HepG2 (cell line): Measurements from ENCODE around the gene SLC6A6. TPM values are rescaled to one million over a fixed set of nuclear protein-coding genes. Genes with fewer than 3 reads are reported as not detected.

Experiments used
- ATAC-seq: fragments of 200-7000 bp; cut with Tn5 transposase; 3 replicates; pipeline ENCODE4 v1.9.1; 2020; ENCODE audit warnings: mild to moderate bottlenecking, moderate library complexity
- BruUV-seq: library from RNA; stranded (reverse); fragments of 400-500 nt; replicated peaks from 2 replicates; lab custom pipeline; 2021; lab: Mats Ljungman, UMichigan
- CTCF ChIA-PET: fragments of 300-600 bp; formaldehyde crosslinking; extraction: SDS; loops from one replicate; lab custom pipeline; 2021; ENCODE audit warnings: low total read pairs, inconsistent platforms, low intra/inter-chr PET ratio; lab: Yijun Ruan, JAX
- POLR2A ChIA-PET: fragments of 350-600 bp; sonication (Branson Sonifier 250); formaldehyde crosslinking; loops from one replicate; lab custom pipeline; 2020; ENCODE audit warnings: antibody characterized with exemption, inconsistent platforms; lab: Yijun Ruan, JAX
- DNase-seq: peaks from one replicate; pipeline ENCODE4 v3.0.0-alpha.2; 2015; ENCODE audit warnings: low spot score
- FAIRE-seq: peaks from 3 replicates; lab custom pipeline; 2011; peaks lifted over from hg19 to GRCh38; lab: Jason Lieb, UNC
- H2AFZ ChIP-seq: one replicate; pipeline ENCODE4 v1.6.1; 2011; ENCODE audit warnings: low read length, inconsistent platforms
- H3K27ac ChIP-seq: fragments of 300-600 bp; 3 replicates; pipeline ENCODE4 v1.8.0; 2011; ENCODE audit warnings: mixed run types, mild to moderate bottlenecking, mixed read lengths, low read length, inconsistent platforms; ENCODE audit not compliant: insufficient read depth; ENCODE audit errors: extremely low read length
- H3K27me3 ChIP-seq, 2 experiments: fragments of 200-600 bp in 1 of 2; 2 replicates in 1 of 2; 3 replicates in 1 of 2; pipeline versions ENCODE4 v1.6.0 to v1.8.0; 2011; ENCODE audit warnings: low read length in 2 of 2, mild to moderate bottlenecking in 2 of 2, moderate library complexity in 2 of 2, inconsistent platforms in 1 of 2; ENCODE audit not compliant: insufficient read depth in 2 of 2, control insufficient read depth in 1 of 2
- H3K36me3 ChIP-seq, 2 experiments: fragments of 200-600 bp in 1 of 2; replicated peaks in 1 of 2; 2 replicates in 1 of 2; 3 replicates in 1 of 2; pipeline versions ENCODE4 v1.5.1 to v1.8.0; 2011; ENCODE audit warnings: low read length in 2 of 2, inconsistent platforms in 1 of 2; ENCODE audit not compliant: insufficient read depth in 2 of 2, control insufficient read depth in 1 of 2
- H3K4me1 ChIP-seq: 2 replicates; pipeline ENCODE4 v1.5.1; 2012; ENCODE audit warnings: low read length, inconsistent platforms; ENCODE audit not compliant: insufficient read depth
- H3K4me2 ChIP-seq: 2 replicates; pipeline ENCODE4 v1.6.0; 2011; ENCODE audit warnings: low read depth, low read length, inconsistent platforms
- H3K4me3 ChIP-seq, 3 experiments: fragments of 200-600 bp in 1 of 3; sonication (generic), shearing (Covaris generic) in 1 of 3; replicated peaks in 1 of 3; 2 replicates each; pipeline ENCODE4 v1.5.1; 2011 to 2016; ENCODE audit warnings: low read length in 3 of 3, inconsistent platforms in 2 of 3, low read depth in 2 of 3, mild to moderate bottlenecking in 2 of 3, control low read depth in 1 of 3, mixed read lengths in 1 of 3; ENCODE audit not compliant: insufficient read depth in 1 of 3
- H3K79me2 ChIP-seq: one replicate; pipeline ENCODE4 v1.6.1; 2011; ENCODE audit warnings: low read length, inconsistent platforms; ENCODE audit not compliant: insufficient read depth
- H3K9ac ChIP-seq: 2 replicates; pipeline ENCODE4 v1.6.0; 2011; ENCODE audit warnings: mild to moderate bottlenecking, low read depth, low read length, inconsistent platforms; ENCODE audit not compliant: insufficient read depth
- H3K9me3 ChIP-seq: 2 replicates; pipeline ENCODE4 v1.5.1; 2012; ENCODE audit warnings: mild to moderate bottlenecking, low read length
- H4K20me1 ChIP-seq: 2 replicates; pipeline ENCODE4 v1.6.0; 2011; ENCODE audit warnings: inconsistent platforms, mild to moderate bottlenecking, low read length, moderate library complexity; ENCODE audit not compliant: insufficient read depth
- E2F1 ChIP-seq: sonication (generic); formaldehyde crosslinking; IDR thresholded peaks from 2 replicates; pipeline ENCODE4 v1.5.0; 2020; ENCODE audit warnings: missing genetic modification reagents
- NFE2L2 ChIP-seq: fragments of 150-350 bp; IDR thresholded peaks from 2 replicates; pipeline ENCODE4 v1.6.1; 2014; ENCODE audit warnings: low read length
- PATZ1 ChIP-seq: sonication (generic); formaldehyde crosslinking; IDR thresholded peaks from 2 replicates; pipeline ENCODE4 v1.4.0; 2020; ENCODE audit warnings: missing genetic modification reagents
- PRDM4 ChIP-seq: sonication (generic); formaldehyde crosslinking; IDR thresholded peaks from 2 replicates; pipeline ENCODE4 v1.9.0; 2021; ENCODE audit warnings: missing genetic modification reagents, borderline replicate concordance
- RNF2 ChIP-seq: fragments of 450-650 bp; conservative IDR thresholded peaks from 2 replicates; pipeline ENCODE4 v1.6.1; 2016; ENCODE audit warnings: low read depth
- ZBTB7A ChIP-seq: sonication (generic); formaldehyde crosslinking; IDR thresholded peaks from 2 replicates; pipeline ENCODE4 v1.8.0; 2022; ENCODE audit warnings: mild to moderate bottlenecking, missing genetic modification reagents
- WGBS: methylation state at CpG from one replicate; pipeline ENCODE4 v1.1.6; 2017; ENCODE audit warnings: low lambda C conversion rate; 5-methylcytosine and 5-hydroxymethylcytosine counted together
- in situ Hi-C: cut with HindIII; loops from 2 replicates; pipeline ENCODE4 v1.10.0; 2017; ENCODE audit warnings: low pct_unique_long_range_greater_than_20kb; ENCODE audit not compliant: extremely low pct_ligation_motif_present
- intact Hi-C: fragments of 100-400 bp; cut with micrococcal nuclease; formaldehyde crosslinking; loops from one replicate; pipeline ENCODE4 v1.10.0; 2022; ENCODE audit not compliant: unreplicated experiment
- polyA plus RNA-seq, 8 experiments: library from polyadenylated mRNA; depleted of rRNA in 3 of 8; stranded (reverse) in 7 of 8; unstranded in 1 of 8; fragments of >200 nt; fragmentation: Illumina TruSeq in 4 of 8; extraction: Trizol in 4 of 8; gene quantifications; 2 replicates each; pipeline versions ENCODE4 v1.2.1 to v1.2.3, GENCODE V29; 2011 to 2016; ENCODE audit warnings: low read depth in 4 of 8, missing spikeins in 1 of 8, mixed read lengths in 1 of 8; ENCODE audit not compliant: insufficient read depth in 1 of 8
- total RNA-seq, 5 experiments: library from RNA; depleted of rRNA; stranded (reverse); fragments of >200 nt; fragmentation: Illumina TruSeq; extraction: Trizol; gene quantifications; 2 replicates each; pipeline ENCODE4 v1.2.3, GENCODE V29; 2016; ENCODE audit warnings: low read depth in 1 of 5

The SLC6A6 gene
- total and polyA plus RNA-seq, 2 of the 13 experiments (the other 11 are each of a cell fraction or from before 2014, with no cell fraction given), result 14.1 to 20.7 TPM

DNA sequence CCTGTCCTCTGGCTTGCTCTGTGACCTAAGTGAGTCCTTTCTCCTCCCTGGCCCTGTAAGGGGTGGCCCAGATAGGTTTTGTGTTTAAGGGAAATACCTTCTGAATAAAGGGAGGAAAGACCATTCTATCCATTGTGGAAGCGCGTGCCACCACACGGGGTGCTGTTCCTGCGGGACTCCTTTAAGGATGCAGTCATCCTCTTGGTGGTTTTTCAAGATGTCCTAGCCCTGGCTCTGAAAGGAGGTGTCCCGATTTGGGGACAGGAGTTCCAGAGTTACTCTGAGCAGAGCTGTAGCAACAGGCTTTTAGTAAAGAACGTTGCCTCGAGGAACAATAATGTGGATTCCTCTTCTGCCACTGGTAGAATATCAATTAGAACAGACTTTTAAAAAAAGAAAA is 9.6 kb downstream of the SLC6A6 start:
- no peak for FAIRE-seq
- Histone ChIP-seq H4K20me1 (no peaks in the 10 kb centered on the region), H3K4me2 (no peak overlapping the region), H3K4me3 (no peak overlapping the region), H3K4me1 (peaks cover 8% of the 10 kb centered on the region), H3K36me3 (peaks cover 6 to 31% of the 10 kb centered on the region in 2 experiments; a peak in 4 of 5 replicates), H3K27ac (no peak overlapping the region), H3K27me3 (no peaks in the 10 kb centered on the region), H3K9me3 (no peaks in the 10 kb centered on the region)
- POLR2A ChIA-PET, result no interaction called here
- in situ Hi-C loops (no loop called here), intact Hi-C loops (no loop called here)
- DNase-seq, result no peak
- no TSS peak for BruUV-seq
- WGBS, result 93% methylated on average over 7 of the region's 7 CpGs
- no peak; the same call in 2 of the 3 replicates for ATAC-seq
- TF ChIP-seq ZBTB7A (CRISPR knock-in tag) (no peak), PATZ1 (no peak), E2F1 (CRISPR knock-in tag) (no peak), PRDM4 (no peak), RNF2 (no peak), NFE2L2 (no peak)
- TF ChIP-seq, all 625 proteins: peak for 0
- H3K79me2 ChIP-seq, result peaks cover 15% of the 10 kb centered on the region
- CTCF ChIA-PET, result no interaction called here
- H2AFZ ChIP-seq, result no peak overlapping the region
- H3K9ac ChIP-seq, result no peak overlapping the region
